Measurements from ENCODE around the gene HLA-DQA1.

DNA sequence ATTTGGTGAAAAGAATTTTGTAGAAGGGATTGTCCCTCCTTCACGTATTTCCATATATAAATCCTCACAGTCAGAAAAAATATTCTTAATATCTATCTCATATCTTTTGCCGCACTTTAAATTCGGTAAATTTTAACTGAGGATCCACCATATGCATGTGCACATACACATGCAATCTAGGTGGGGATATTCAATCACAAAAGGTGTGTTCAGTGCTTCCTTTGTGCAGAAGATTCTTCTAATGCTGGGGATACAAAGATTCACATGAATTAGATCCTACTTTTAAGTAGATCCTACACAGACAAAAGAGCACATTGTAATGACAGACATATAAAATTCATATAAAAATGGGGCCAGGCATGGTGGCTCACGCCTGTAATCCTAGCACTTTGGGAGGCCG lies 34.0 kb upstream of the HLA-DQA1 start:
- TF ChIP-seq, protein P1, sequence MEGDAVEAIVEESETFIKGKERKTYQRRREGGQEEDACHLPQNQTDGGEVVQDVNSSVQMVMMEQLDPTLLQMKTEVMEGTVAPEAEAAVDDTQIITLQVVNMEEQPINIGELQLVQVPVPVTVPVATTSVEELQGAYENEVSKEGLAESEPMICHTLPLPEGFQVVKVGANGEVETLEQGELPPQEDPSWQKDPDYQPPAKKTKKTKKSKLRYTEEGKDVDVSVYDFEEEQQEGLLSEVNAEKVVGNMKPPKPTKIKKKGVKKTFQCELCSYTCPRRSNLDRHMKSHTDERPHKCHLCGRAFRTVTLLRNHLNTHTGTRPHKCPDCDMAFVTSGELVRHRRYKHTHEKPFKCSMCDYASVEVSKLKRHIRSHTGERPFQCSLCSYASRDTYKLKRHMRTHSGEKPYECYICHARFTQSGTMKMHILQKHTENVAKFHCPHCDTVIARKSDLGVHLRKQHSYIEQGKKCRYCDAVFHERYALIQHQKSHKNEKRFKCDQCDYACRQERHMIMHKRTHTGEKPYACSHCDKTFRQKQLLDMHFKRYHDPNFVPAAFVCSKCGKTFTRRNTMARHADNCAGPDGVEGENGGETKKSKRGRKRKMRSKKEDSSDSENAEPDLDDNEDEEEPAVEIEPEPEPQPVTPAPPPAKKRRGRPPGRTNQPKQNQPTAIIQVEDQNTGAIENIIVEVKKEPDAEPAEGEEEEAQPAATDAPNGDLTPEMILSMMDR (IDR thresholded peaks at IDR 0.05; ENCODE audit: low read depth, low read length), result no peak
- TF ChIP-seq POLR2A (IDR thresholded peaks at IDR 0.05; ENCODE audit: extremely low read depth, insufficient read length), result no peak

Data from NB4 (cell line).